Kidney tubule cell (primary cell): ENCODE data around the gene ACER1.

Experiments used
- DNase-seq: peaks from one replicate; pipeline ENCODE4 v3.0.0-alpha.2; 2018; ENCODE audit warnings: low spot score

ACER1 gene

DNA sequence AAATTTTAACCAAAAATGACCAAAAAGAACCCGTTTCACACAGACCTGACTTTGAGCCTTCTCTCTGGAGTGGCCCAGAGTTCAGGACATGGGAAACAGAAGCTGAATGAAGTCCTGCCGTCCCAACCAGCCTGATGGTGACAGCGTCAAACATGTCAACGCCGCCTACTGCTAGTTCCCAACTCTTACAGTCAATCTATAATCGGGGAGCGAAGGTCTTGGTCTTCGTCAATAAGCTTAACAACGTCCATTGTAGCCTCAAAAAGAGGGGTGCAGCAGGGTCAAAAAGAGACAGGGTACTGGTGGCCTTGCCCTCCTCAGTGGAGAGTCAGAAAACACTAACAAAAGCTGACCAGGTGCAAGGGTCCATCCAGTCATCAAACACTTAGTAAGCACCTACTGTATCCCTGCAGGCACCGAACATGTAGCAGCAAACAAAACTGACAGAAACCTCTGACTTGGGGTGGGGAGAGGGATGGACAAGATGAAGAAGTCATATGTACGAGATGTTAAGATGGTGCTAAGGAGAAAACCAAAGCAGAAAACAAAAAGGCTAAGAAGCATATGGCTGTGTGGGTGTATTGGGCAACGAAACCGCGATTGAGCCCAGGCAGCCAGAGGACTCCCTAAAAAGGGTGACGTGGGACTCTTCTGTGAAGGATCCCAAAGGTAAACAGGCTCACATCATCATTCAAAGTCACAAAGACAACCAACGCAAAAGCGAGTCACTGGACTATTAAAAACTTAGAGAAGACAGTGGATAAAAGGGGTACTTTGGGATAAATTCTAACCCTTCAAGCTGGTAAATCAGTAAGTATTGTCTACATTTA lies 65.6 kb downstream of the ACER1 start:
- DNase-seq: no peak

DNA sequence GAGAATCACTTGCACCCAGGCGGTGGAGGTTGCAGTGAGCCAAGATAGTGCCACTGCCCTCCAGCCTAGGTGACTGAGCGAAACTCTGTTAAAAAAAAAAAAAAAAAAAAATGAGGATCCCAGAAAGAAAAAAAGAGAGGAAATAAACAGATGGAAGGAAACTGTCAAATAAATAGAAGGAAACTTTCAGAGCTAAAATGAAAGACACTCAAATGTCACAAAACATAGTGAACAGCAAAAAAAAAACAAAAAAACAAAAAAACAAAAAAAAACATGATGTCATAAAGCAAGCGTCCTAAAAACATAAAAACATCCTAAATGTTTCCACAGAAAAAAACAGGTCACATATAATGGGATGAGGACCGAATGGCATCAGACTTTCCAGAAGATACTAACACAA lies 68.6 kb downstream of the ACER1 start:
- DNase-seq: no peak

DNA sequence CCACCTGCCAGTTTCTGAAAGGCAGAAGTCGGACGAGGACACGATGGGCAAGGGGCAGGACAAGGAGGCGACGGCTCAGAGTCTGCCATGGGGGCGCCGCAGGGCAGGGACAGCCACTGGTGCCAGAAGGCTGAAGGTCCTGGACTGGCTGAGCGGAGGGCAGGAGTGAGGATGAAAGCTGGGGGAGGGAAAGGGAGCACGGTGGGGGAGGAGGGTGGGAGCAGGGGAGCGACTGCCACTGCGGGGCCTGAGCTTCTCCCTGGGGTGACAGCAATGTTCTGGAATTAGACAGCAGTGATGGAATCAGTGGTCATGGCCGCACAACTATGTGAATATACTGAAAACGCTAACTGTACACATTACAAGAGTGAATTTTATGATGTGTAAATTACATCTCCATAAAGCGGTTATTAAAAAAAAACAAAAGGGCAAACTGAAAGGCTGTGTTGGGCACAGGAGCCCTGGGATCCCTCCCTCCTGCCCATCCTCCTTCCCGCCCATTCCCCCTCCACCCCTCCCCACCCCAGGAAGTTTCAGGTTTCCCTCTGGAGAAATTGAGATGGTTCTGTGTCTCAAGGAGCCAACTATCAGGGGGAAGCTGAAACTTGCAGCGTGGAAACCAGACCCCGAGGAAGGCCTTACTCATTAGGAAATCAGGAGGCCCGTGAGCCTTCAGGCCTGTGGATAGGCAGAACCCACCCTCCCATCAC lies 69.5 kb downstream of the ACER1 start:
- DNase-seq: no peak

DNA sequence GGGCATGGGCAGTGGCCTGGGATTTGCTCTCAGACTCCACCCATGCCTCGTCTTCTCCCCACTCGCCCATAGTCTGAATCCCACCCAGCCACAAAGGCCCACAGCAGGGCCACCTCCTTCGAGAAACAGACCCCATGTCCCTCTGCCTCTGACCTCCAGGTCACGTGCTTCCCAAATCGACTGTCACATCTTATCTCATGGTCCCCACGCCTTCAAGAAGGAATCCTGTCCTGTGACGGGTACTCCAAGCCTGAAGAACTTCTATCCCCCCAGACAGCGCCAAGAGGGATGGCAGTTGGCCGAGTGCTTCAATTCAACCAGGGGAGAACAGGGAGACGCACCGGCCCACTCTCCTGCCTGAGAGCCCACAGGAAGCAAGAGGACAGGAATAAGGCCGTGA lies 70.1 kb downstream of the ACER1 start:
- no peak for DNase-seq

DNA sequence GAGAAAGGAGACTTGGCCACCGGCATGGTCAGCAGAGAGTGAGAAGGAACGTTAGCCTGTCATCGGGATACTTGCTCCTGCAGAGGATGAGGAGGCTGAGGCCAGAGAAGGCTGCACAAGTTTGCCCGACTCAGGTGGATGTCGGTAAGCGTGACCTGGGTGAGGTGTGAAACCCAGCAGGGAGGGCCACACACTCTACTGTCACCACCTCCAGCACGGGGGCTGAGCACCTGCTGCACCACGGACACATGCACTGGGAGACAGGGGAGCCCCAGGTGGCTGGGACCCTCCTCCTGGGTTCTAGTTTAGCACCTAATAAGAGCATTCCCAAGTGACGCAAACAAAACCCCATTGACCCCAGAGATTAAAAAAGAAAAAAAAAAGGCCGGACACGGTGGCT lies 70.9 kb downstream of the ACER1 start:
- DNase-seq: no peak

DNA sequence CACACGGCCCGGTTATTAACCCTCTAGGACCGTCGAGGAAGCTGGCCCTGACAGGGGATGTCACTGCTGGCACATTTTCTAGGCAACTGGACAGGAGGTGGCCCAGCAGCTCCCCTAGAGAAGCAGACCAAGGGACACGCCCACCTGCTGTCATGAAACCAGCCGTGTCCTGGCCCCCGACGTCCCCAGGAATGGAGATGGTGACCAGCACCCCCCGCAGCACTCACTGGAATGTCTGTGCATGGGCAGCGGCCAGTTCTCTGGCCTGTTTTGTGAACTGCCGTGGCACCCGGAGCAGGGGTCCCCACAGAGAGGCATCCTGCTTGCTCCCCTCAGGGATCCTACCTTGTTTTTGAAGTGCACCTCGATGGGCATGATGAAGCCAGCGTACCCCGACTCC lies 71.5 kb downstream of the ACER1 start:
- DNase-seq: no peak

DNA sequence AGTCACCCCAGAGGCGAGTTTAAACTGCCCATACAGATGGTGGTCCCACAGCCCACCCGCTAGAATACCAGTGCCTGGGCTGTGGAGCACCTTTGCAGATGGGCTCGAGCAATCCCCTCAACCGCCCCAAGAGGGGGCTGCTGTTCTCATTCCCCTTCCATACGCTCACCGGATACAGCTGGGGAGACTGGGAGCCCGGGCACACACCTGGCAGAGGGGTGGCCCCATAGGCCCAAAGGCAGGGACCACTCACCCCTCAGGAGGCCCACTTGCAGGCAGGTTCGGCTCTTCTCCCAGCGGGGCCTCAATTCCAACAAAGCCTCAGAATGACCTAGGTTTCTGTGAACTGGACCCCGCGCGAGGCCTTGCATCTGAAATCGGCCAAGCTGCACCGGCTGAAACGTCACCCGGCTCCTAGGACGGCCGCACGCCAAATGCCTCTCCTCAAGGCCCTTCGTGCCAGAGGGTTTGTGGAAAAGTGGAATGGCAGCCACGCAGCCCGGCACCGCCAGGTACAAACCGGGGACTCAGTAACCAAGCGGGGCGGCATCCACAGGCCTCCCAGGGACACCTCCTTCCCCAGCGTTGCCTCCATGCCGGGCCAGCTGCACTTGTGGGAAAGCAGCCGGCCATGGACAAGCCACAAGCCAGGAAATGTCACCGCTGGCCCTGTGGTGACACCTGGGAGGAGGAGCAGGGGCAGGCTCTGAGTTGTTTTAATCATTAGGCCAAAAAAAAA lies 72.3 kb downstream of the ACER1 start:
- DNase-seq: peak; percentile 15

DNA sequence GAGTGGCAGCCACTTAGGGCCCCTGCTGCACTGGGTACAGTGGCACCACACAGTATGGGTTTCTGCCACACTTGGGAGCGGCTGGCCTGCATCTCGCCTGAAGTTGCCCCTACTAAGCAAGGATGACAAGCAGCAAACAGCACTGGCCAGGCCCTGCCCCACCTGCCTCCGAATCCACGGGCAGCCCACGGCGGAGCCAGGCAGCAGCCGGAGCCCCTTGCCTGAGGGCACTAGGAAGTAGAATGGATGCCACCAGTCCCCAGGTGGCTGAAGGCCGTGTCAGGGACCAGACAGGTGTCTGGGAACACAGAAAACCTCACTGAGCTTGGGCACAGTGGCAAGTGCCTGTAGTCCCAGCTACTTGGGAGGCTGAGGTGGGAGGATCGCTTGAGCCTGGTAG lies 73.0 kb downstream of the ACER1 start:
- no peak for DNase-seq

DNA sequence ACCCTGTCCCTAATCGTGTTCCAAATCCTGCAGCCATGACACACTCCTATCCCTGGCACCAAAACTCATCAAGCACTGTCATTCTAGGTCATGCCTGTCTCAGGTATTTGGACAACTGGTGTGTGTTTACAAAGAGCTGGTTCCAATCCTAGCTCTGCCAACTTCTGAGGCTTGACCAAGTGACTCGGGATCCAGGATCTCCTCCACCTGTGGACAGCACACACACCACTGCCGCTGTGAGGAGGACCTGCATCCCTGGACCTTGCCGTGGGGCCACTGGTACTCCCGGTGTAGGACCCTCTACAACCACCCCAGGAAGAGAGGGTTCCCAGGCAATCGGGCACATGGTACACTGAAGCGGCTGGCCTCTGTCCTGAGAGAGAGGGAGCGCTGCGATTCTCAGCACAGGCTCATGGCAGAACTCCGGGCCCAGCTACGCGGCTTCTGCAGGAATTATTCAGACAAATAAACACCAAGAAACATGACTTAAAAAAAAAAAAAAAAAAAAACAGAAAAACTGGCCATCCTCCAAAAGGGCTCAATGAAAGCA lies 74.0 kb downstream of the ACER1 start:
- no peak for DNase-seq

DNA sequence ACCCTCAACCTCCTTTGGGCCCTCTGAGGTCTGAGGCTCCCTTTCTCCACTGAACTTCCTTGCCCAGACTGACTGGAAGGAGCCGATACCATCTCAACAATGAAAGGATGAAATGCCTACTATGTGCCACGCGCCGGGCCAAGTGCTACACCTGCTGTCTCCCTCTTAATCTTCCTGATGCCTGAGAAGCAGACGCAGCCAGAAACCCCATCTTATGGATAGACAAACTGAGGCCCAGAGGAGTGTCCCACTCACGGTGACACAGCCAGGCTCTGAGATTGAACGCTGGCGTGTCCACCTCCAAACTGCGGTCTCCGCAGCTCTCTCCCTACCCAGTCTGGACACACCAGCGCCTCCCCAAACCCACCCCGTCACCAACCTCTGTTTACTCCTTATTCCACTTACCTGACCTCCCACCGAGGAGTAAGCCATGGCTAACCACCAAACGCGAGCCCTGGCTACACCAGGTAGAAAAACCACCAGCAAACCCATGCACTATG lies 74.5 kb downstream of the ACER1 start:
- DNase-seq: no peak
